Hypothalamus (tissue), 51 donors: ENCODE results near the gene TSPAN14.

Experiments
- DNase-seq, 51 donors: peaks; one replicate each; lab custom pipeline; 2025; lab: John Stamatoyannopoulos, UW

Gene TSPAN14

DNA sequence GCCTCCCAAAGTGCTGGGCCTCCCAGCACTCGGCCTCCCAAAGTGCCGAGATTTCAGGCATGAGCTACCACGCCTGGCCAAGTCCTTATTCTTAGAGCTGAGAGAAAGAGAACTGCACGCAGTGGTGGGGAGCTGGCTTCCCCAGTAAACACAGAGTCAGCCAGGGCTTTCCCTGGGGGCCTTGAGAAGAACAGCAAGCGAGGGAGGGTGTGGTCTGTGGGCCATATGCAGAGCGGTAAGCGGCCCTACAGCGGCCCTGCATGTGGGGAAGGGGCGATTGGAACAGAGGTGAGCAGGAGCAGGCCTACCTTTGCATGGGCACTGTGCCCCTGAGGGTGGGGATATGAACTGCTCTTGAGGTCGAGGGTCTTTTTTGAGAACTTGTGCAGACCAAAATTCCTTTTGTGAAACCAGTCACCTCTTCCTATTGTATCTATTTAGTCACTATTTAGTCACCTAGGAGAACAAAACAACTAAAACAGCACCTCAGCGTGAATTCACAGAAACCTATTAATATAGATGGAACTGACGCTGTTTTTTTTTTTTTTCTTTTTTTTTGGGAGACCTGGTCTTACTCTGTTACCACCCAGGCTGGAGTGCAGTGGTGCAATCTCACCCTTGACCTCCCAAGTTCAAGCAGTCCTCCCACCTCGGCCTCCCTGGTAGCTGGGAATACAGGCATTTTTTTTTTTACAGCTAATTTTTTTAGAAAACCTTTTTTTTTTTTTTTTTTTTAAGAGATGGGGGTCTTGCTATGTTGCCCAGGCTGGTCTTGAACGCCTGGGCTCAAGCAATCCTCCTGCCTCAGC lies 46.7 kb downstream of the TSPAN14 start:
- no peak for DNase-seq

DNA sequence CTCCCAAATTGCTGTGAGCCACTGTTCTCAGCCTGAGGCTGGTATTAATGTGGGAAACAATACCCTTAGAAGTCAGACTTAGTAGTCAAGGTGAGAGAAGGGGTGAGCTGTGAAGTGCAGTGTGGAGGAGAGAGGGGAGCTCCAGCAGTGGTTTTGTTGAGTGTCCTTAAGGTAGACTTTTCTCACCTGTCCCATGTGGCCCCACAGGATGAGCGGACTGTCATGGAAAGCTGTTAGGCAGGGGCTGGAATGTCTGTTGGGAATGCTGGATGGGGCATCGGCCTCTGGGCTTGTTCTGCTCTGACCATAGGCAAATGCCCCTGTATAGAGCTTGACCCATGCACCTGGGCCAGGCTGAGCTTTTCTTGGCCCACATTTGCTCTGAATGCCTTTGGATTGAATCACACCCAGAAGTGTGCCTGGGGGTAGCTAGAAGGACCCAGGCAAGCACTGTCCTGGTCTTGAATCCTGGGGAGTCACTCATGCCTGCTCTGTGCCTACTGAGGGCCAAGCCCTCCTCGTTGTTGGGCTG lies 47.3 kb downstream of the TSPAN14 start:
- no peak for DNase-seq

DNA sequence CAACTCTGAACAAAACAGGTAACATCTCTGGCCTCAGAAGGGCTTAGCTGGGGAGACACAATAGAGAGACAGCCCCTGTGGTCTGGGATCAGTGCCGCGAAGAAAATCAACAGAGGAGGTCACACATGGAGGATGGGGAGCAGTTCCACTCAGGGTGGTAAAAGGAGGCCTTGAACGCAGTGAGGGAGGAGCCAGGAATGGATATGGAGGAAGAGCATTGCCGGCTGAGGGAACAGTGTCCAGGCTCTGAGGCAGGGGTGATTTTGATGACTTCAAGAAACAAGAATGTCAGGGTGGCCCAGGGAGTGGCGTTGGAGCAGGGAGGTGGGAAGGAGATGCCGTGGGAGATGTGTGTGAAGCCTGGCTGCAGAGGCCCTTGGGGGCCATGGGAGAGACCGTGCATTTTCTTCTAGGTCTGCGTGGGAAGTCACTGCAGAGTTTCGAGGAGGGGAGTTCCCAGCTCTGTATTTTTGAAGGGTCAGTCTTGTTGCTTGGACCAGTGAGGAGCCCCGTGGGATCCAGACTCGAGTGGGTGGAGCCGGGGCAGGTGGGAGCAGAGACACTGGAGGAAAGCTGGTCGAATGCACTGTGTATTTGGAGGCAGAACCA lies 47.9 kb downstream of the TSPAN14 start:
- no peak for DNase-seq

DNA sequence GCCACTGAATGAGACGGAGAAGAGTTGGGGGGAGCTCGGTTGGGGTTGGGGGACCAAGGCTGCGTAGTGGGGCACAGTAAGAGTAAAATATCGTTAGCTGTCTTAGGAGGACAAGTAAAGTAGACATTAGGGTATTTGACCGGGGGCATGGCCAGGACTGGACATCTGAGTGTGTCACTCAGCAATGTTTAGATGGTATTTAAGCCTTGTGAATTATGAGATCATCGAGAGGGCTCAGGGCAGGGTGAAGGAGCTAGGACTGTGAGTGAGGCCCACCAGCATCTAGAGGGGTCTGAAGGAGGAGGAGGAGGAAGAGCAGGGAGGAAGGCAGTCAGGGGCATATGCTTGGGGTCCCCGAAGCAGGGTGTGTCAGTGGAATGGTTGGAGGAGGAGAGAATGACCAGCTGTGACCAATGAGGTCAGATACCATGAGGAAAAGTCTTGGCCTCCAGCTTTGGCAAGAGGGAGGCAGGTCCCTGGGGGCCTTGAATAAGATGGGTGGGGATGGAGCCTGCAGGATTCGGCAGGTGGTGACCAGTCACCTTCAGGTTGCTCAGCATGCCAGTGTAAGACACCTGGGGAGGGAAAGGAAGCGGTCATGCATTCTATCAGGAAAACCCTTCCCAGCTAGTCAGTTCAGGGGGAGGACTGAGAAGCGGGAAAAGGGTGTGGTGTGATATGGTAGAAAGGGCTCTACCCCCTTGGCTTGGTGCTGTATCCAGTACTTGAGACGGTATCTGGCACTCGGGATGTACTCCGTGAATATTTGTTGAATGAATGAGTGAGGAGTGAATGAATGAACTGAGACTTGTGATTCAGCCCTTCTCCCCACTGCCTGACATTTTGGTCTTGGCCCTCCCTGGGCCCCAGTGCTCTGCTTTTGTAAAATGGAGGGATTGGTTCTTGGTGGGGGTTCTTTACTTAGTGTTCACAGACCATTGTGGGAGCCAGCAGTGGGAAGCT lies 48.8 kb downstream of the TSPAN14 start:
- DNase-seq, result no peak

DNA sequence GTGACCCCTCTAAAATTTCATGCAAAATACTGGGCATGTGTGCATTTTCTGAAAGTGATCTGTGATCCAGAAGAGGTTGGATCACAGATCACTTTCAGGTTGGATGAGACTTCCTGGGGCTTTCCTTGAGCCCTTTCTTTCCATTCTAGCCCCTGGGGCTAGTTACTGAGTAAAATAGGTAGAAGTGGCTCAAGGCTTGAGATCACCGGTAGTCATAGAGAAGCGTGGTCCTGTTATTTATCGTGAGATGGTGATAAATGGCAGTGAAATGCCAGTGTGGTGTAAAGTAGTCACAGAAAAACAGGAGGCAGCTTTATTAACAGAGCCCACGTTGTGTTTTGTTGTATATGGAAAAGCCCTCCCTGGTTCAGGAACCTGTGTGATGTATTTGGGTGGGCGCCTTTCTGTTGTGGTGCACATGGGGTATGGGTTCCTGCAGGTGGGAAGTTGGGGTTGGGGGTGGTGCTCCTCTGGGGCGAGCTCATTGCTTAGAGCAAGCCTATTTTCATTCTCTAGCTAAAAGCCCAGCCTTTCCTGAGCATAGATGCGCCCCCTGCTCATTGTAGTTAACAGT lies 49.6 kb downstream of the TSPAN14 start:
- no peak for DNase-seq

DNA sequence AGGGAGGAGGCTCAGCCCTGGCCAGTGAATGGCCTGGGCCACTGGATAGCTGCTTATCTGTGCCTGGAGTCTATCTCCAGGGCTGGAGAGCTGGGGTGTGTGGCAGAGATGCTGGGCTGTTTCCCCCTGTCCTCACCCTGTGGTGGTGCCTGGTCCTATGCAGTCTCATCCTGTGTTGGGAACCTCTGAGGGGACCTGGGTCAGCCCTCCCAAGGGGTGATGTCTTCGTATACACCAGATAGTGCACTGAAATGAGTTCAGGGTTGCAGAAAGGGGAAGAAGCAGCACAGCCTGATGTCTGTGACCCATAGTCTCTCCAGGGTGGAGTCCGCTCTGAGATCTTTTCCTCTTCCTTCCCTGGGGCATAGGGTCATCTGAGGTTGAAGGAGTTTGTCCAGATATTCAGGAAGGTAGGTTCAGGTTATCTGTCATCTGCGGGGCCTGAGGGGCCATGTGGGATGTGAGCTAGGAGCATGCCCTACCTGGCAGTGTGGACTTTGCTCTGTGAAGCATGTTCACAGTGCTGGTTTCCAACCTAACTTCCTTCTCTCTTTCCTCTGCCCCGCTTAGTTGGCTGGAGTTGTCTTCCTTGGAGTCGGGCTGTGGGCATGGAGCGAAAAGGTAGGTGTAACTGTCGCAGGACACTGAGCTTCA lies 50.2 kb downstream of the TSPAN14 start:
- DNase-seq, result peak in 1 of 51 donors; percentile 31

DNA sequence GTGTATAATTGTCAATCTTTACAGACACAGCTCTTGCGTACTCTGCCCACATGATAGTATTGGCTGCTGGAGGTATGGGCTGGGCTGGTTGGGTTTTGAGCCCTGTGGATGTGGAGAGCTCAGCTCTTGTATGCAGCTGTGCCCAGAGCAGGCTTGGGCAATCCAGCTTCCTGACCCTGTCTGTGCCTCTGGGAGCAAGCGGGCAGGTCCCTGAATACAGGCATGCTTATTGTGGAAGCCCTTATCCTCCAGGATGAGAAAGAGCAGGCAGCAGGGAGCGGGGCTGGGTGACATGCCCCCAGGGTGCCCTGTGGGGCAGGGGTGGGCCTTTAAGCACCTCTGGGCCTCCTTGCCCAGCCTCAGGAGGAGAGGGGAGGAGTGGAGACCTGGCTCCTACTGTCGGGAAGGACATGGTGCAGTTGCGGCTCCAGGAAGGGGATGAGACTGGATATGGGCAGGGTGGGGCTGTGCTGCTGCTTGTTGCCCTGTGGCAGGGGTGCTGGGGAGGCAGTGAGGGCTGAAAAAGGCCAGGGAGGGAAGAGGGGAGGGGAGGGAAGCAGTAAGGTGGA lies 50.9 kb downstream of the TSPAN14 start:
- no peak for DNase-seq

DNA sequence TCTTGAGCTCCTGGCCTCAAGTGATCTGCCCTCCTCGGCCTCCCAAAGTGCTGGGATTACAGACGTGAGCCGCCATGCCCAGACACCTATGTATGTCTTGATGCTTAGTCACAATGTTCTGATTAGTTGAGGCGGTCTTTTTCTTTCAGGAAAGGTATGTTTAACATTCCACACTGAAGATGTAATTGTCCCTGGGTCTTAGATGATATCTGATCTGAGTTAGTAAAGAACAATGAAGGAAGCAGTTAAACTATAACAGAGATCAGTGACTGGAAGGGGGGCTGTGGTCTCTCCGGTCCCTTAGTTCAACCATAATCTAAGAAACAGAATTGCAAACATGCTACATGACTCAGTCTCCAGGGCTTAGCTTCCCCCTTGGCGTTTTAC lies 52.1 kb downstream of the TSPAN14 start:
- DNase-seq, result no peak

DNA sequence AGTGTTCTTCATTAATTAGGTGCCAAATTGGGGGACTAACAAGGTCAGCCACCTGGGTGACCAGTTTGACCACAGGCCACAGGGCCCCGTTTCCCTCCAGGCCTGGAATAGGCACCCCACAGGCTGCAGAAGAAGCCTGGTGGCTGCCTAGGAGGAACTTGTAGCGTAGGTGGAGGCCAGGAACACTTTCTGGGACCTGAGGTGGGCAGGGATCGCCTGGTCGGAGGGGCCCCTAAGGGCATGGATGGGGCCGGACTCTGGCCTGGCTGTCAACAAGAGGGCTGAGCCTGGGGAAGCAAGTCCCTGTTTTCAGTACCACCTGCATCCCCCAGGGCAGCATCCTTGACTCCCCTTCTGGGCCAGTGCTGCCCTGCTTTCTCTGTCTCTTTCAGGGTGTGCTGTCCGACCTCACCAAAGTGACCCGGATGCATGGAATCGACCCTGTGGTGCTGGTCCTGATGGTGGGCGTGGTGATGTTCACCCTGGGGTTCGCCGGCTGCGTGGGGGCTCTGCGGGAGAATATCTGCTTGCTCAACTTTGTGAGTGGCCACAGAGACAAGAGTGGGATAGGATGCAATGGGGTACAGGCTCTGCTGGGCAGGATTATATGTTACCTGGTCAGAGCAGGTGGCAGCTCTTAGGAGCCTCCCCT lies 52.9 kb downstream of the TSPAN14 start:
- DNase-seq, result no peak

DNA sequence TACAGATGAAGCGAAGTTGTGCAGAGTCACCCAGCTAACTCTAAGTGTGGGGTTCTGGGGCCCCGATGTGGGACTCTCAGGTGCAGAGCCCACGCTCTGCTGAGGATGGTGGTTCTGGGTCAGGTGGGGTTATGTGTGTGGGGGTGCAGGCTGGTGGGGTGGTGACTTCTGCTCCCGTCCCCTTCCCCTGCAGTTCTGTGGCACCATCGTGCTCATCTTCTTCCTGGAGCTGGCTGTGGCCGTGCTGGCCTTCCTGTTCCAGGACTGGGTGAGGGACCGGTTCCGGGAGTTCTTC lies 54.9 kb downstream of the TSPAN14 start:
- no peak for DNase-seq

DNA sequence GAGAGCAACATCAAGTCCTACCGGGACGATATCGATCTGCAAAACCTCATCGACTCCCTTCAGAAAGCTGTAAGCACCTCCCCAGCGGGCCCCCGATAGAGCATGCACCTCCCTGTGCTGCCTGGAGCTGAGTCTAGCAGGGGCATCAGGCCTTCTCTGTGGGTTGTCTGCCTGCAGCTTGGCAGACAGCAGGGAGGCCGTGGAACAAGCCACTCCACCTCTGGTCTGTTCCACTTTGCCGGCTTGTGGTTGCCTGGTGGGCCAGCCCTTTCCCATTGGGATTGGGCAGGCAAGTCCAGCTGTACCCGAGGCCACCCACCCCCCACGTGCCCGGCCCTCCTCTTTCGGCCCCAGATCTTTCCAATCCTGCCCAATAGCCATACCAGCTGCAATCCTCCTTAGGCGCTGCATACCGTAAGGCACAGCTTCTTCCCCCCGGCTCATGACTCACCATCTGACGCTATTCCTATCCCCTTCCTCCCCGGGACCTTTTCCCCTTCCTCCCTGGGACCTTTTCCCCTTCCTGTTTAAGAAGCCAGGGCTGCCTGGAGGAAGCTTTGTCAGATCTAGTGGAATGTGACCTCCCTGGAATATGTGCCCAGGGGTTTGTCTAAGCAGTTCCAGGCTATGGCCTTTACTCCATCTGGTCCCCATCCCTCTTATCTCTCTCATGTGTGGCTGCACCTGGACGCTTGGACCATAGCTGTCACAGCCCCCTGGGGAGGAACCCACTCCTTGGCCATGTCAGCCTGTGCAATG lies 55.5 kb downstream of the TSPAN14 start:
- DNase-seq, result no peak

DNA sequence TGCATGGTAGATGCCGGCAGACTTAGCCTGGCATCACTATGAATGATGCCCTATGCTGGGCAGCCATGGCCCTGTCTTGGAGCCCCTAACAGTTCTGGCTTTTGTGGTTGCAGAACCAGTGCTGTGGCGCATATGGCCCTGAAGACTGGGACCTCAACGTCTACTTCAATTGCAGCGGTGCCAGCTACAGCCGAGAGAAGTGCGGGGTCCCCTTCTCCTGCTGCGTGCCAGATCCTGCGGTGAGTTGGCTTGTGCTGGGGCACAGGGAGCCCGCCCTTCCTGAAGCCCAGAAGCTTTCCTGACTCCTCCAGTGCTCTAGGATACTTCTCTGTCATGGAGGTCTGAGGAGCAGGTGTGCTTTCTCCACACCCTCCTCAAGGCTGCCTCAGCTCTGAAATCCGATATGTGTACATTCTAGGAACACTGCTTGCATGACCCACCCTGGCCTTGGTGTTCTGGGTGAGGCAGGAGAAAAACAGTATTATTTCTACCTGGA lies 58.0 kb downstream of the TSPAN14 start:
- no peak for DNase-seq

DNA sequence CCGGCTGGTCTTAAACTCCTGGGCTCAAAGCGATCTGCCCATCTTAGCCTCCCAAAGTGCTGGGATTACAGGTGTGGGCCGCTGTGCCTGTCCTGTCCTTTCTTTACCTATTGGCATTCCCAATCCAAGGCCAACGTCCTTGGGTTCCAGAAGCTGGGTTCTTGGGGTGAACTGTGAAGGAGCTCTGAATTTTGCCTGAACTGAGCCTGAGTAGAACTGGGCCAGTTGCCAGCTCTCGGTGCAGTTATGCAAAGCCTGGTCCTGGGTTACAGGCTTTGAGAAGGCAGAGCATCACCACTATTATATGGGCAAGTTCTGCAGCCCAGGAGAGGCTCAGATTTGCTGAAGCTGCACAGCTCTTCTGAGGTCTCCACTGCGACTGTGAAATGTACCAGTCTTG lies 59.0 kb downstream of the TSPAN14 start:
- DNase-seq, result no peak

DNA sequence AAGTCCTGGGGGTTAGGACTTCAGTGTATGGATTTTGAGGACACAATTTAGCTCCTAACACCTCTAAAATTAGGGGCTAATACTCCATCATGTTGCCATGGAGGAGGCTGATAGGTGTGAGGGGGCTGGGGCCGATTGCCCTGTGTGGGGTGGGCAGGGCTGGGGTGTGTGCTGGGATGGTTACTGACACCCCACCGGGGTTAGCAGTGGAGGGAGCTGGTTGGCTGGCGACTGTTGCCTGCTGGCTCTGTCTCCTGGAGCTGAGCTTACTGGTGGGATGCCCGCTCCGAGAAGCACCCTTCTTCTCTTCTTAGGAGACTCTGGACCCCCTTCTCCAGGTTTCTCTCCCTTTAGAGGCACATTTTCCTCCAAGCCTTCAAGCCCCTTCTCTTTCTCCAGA lies 61.4 kb downstream of the TSPAN14 start:
- DNase-seq, result no peak

DNA sequence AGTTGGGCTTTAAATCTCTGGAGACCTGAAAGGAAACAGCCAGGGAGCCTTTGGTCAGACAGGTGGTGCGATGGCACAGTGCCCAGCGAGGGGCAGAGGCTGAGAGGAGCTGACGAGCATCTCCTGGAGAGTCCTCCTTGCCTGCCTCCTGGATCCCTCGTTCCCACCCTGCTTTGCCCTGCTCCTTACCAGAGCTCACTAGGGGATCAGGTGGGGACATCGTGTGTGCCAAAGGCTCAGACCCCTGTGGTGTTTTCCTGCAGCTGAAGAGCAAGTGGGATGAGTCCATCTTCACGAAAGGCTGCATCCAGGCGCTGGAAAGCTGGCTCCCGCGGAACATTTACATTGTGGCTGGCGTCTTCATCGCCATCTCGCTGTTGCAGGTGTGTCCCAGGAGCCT lies 61.8 kb downstream of the TSPAN14 start:
- no peak for DNase-seq

DNA sequence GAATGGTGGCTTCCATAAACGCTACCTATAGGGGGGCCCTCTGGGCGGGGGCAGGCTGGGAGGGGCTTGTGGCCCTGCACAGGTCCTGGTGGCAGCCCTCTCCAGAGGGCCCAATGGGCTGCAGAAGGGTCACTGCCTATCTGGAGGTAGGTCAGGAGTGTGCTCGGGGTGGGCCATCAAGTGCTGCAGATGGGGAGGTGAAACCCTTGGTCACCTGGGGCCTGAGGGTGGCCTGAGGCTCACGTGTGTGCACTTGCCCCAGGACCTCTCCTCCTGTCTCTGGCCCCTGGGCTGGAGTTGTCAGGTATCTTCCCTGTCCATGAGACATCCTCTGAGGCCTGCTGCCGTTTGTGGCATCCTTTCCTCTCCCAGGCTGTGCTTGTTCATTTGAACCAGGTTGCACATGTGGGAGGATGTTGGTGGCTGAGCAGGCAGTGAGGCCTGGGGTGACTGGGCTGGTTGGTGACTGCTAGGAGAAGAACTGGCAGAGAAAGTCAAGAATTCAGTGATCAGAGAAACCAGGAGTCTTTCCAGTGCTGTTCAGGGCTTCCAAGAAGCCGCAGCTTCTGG lies 62.5 kb downstream of the TSPAN14 start:
- DNase-seq, result no peak

DNA sequence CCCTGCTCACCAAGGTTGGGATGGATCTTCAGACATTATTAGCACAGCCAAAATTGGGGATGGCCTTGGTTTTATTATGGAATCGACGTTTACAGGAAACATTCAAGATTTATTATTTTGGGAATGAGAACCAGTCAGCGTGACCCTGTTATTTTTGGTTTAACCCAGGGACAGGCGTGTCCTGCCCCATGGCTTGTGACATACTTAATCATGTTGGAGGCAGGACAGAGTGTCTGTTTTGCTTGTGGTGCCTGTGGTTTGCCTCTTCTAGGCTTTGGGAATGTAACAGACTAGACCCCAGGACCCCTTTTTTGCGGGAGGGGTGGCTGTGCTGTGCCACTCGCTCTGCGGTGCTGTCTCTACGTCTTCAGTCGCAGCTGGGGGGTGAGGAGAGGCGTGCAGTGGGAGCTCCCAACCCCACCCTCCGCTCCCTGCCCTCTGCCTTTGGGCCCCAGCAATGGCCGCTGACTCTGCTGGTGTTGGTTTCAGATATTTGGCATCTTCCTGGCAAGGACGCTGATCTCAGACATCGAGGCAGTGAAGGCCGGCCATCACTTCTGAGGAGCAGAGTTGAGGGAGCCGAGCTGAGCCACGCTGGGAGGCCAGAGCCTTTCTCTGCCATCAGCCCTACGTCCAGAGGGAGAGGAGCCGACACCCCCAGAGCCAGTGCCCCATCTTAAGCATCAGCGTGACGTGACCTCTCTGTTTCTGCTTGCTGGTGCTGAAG lies 63.5 kb downstream of the TSPAN14 start:
- no peak for DNase-seq
